Muscle of leg (tissue), 11 donors: ENCODE data around the gene POLR1G. TPM values are rescaled to one million over a fixed set of nuclear protein-coding genes. Genes with fewer than 3 reads are reported as not detected.

Source experiments
- DNase-seq: peaks from one replicate; pipeline ENCODE4 v3.0.0; 2013
- H3K27ac ChIP-seq: one replicate; pipeline ENCODE4 v1.5.1; 2013; ENCODE audit warnings: mild to moderate bottlenecking, low read length, control low read depth
- H3K27me3 ChIP-seq: one replicate; pipeline ENCODE4 v1.6.1; 2013; ENCODE audit warnings: low read length; ENCODE audit not compliant: control insufficient read depth, insufficient read depth
- H3K36me3 ChIP-seq: one replicate; pipeline ENCODE4 v1.6.1; 2013; ENCODE audit warnings: low read length; ENCODE audit not compliant: control insufficient read depth, insufficient read depth
- H3K4me1 ChIP-seq: one replicate; pipeline ENCODE4 v1.6.1; 2013; ENCODE audit warnings: low read length; ENCODE audit not compliant: control insufficient read depth, insufficient read depth
- H3K4me3 ChIP-seq: one replicate; pipeline ENCODE4 v1.5.1; 2013; ENCODE audit warnings: low read length, control low read depth
- H3K9me3 ChIP-seq: replicated peaks from 2 replicates; pipeline ENCODE4 v1.6.1; 2013; ENCODE audit warnings: low read depth, low read length; ENCODE audit not compliant: control insufficient read depth
- WGBS: methylation state at CpG from one replicate; pipeline ENCODE4 v1.1.5; 2013; ENCODE audit warnings: missing lambda C conversion rate; ENCODE audit not compliant: insufficient coverage; 5-methylcytosine and 5-hydroxymethylcytosine counted together
- polyA plus RNA-seq, 8 donors: library from polyadenylated mRNA; unstranded; fragments of 120-200 nt; gene quantifications; one replicate each; pipeline versions ENCODE4 v1.2.1 to v1.2.3, GENCODE V29; 2013; ENCODE audit warnings: inconsistent platforms in 1 of 8, low replicate concordance in 1 of 8; ENCODE audit not compliant: insufficient read length in 8 of 8, insufficient read depth in 1 of 8
- total RNA-seq: library from RNA; stranded (reverse); fragments of 120-200 nt; gene quantifications from one replicate; pipeline ENCODE4 v1.2.4, GENCODE V29; 2013

Gene POLR1G
- total and polyA plus RNA-seq, 9 donors = 4.4 to 8.9 (median 6.8) TPM

DNA sequence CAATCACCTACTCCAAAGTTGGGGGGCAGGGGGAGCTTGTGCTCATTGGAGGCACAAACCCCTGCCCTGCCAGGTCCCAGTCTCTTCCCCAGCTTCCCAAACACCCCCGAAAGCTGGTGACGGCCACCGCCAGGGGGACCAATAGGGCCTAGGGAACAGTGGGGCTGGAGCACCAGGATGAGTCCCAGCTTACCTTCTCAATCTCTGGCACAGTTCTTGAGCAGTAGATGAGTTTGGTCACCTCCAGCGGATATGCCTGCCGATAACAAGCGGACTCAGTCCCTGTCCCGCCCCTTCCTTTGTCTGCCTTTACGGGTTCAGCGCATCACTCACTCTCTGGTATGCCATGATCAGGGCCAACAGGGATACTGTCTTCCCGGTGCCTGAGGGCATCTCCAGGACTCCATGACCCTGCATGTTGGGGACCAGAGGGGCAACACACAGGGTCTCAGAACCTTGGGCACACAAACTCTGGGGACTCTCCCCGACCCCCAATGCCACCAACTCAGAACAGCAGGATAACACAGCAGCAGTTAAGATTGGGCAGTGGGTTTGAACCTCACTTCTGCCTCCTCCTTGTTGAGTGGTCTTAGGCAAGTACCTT lies 37.6 kb upstream of the POLR1G start:
- Histone ChIP-seq H3K36me3 (peaks cover 19% of the 10 kb centered on the region), H3K27ac (no peak overlapping the region), H3K4me1 (peaks cover 8% of the 10 kb centered on the region), H3K9me3 (no peaks in the 10 kb centered on the region), H3K4me3 (no peak overlapping the region), H3K27me3 (no peaks in the 10 kb centered on the region)
- no peak for DNase-seq
- 89% methylated on average over 11 of the region's 11 CpGs for WGBS

- peak; percentile 100 for DNase-seq
- H3K4me3 ChIP-seq = peak within 1 kb of the TSS; percentile 88
- peak within 1 kb of the TSS; percentile 91 for H3K27ac ChIP-seq
- no peaks in the 10 kb centered on the region for H3K27me3 ChIP-seq
- no peaks in the 10 kb centered on the region for H3K9me3 ChIP-seq
- H3K36me3 ChIP-seq = peaks cover 9% of the 10 kb centered on the region
- 2% methylated on average over 39 of the region's 55 CpGs for WGBS
- peaks cover 10% of the 10 kb centered on the region for H3K4me1 ChIP-seq
Observed at GRCh38 chr19:45370410-45371204, 35.8 kb upstream of the POLR1G start, which contains the start of gene ERCC2. Gene ERCC2, minus strand, starts transcription at chr19:45370573. Its CDS starts 33 bp downstream, at chr19:45370540.

- WGBS = 21% methylated on average over 11 of the region's 13 CpGs
- Histone ChIP-seq H3K27ac (no peak overlapping the region), H3K36me3 (no peaks in the 10 kb centered on the region), H3K9me3 (no peaks in the 10 kb centered on the region), H3K4me1 (peaks cover 8% of the 10 kb centered on the region), H3K27me3 (no peaks in the 10 kb centered on the region), H3K4me3 (no peak overlapping the region)
- DNase-seq = peak; percentile 81
Observed at GRCh38 chr19:45376045-45376724, 30.3 kb upstream of the POLR1G start.

- H3K4me3 ChIP-seq = no peak overlapping the region
- DNase-seq = no peak
- WGBS = 73% methylated on average over 1 of the region's 1 CpG
- no peak overlapping the region for H3K27ac ChIP-seq
- H3K9me3 ChIP-seq = no peaks in the 10 kb centered on the region
- peaks cover 6% of the 10 kb centered on the region for H3K4me1 ChIP-seq
- peaks cover 7% of the 10 kb centered on the region for H3K27me3 ChIP-seq
- no peaks in the 10 kb centered on the region for H3K36me3 ChIP-seq
Observed at GRCh38 chr19:45380107-45380506, 26.3 kb upstream of the POLR1G start.

DNA sequence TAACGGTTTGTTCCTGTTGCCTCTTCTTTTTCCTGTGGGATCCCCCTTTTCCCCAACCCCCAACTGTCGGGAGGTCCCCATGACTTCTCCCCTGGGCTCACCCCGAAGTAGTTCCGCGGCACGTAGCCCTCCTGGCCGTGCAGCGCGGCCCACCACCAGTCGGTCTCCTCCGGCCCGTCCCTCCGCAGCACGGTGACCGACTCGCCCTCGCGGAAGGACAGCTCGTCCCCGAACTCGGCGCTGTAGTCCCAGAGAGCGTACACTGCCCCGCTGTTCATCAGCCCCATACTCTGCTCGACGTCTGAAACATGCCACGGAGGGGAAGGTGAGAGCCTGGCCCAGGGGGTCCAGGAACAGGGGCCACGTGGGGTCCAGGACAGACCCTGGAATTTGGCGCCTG lies 24.0 kb upstream of the POLR1G start:
- Histone ChIP-seq H3K9me3 (no peaks in the 10 kb centered on the region), H3K4me3 (no peak overlapping the region)
- no peak for DNase-seq

DNA sequence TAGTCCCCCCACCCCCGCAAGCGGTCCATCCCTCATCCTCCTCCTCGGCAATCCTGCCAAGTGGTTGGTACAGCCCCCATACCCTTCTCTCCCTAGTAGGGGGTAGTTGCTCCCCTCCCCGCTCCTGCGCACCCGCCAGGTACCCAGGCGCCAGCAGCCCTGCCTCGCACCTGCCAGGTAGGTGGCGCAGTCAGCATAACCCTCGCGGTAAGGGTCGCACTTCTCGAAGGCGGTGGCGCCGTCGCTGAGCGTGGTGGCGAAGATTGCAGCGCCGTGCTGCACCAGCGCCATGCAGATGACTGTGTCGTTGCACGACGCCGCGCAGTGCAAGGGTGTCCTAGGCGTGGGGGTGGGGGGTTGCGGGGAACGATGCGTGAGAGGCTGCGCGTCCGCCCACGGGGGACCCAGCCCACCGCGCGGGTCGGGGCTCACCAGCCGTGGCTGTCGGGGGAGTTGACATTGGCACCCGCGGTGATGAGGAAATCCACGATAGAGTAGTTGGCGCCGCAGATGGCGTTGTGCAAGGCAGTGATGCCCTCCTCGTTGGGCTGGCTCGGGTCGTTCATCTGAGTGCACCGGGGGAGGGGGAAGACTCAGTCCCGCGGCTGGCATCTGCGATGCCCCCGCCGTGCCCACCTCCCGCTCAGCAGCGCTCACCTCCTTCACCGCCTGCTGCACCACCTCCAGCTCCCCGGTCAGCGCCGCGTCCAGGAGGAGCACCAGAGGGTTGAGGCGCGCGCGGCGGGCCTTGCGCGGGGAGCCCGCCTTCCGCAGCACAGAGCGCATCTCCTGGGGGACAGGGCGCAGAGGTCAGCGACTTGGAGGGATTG lies 20.8 kb upstream of the POLR1G start:
- no peak overlapping the region for H3K4me3 ChIP-seq
- DNase-seq = no peak
- H3K4me1 ChIP-seq = peaks cover 4% of the 10 kb centered on the region
- H3K27ac ChIP-seq = no peak overlapping the region
- H3K36me3 ChIP-seq = no peaks in the 10 kb centered on the region
- H3K27me3 ChIP-seq = peaks cover 33% of the 10 kb centered on the region
- no peaks in the 10 kb centered on the region for H3K9me3 ChIP-seq
- 4% methylated on average over 64 of the region's 75 CpGs for WGBS

More for the DNA sequence above, 24.0 kb upstream of the POLR1G start:
- H3K36me3 ChIP-seq = no peaks in the 10 kb centered on the region
- H3K27ac ChIP-seq = no peak overlapping the region
- WGBS = 66% methylated on average over 29 of the region's 29 CpGs
- peaks cover 28% of the 10 kb centered on the region for H3K27me3 ChIP-seq
- H3K4me1 ChIP-seq = peaks cover 4% of the 10 kb centered on the region

- no peaks in the 10 kb centered on the region for H3K36me3 ChIP-seq
- no CpG with 5 or more reads among the region's 3 CpGs for WGBS
- no peak overlapping the region for H3K4me3 ChIP-seq
- H3K27me3 ChIP-seq = peaks cover 25% of the 10 kb centered on the region
- H3K4me1 ChIP-seq = no peaks in the 10 kb centered on the region
- H3K9me3 ChIP-seq = no peaks in the 10 kb centered on the region
- DNase-seq = no peak
- H3K27ac ChIP-seq = no peak overlapping the region
Observed at GRCh38 chr19:45391346-45391745, 15.1 kb upstream of the POLR1G start.

DNA sequence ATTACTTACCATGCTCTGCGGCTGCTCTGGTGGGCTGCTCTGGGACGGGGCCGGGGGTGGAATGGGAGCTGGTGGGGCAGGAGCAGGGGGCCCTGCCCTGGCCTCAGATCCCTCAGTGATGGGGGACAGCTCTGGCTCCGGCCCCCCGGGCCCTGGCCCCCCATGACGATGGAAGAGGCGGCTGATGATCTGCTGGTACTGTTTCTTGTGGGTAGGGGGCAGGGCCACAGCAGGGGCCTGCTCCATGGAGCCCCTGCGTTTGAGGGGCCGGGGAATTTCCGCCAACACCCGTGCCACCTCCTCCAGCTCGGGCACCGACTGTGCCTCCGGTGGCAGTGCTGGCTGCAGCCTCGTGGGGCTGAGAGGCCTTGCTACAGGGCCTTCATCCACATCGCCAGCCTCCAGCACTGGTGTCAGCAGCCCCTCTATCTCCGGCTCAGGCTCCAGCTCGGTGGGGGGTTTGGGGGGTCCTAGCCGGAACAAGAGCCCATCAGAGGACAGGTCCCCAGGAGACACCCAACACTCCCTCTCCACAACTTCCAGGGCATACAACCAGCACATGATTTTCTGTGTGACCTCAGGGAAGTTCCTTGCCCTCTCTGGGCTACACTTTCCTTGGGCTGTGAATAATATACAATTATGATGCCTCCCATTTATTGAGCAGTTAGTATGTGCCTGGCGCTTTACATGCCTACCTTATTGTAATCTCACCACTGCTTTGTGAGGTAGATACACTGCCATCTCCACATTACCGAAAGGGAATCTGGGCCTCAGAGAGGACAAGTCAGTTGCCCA lies 14.4 kb upstream of the POLR1G start:
- Histone ChIP-seq H3K4me3 (no peak overlapping the region), H3K36me3 (no peaks in the 10 kb centered on the region)

GRCh38 chr19:45395821-45396617 lies 10.4 kb upstream of the POLR1G start:
- no peaks in the 10 kb centered on the region for H3K36me3 ChIP-seq
- no peaks in the 10 kb centered on the region for H3K9me3 ChIP-seq
- peaks cover 36% of the 10 kb centered on the region for H3K27me3 ChIP-seq
- H3K4me3 ChIP-seq = no peak overlapping the region
- H3K4me1 ChIP-seq = peaks cover 9% of the 10 kb centered on the region
- H3K27ac ChIP-seq = no peak overlapping the region
- WGBS = 9% methylated on average over 38 of the region's 59 CpGs
- DNase-seq = no peak

More for the DNA sequence above, 14.4 kb upstream of the POLR1G start:
- no peak overlapping the region for H3K27ac ChIP-seq
- no peak for DNase-seq
- peaks cover 23% of the 10 kb centered on the region for H3K27me3 ChIP-seq
- no peaks in the 10 kb centered on the region for H3K4me1 ChIP-seq
- no peaks in the 10 kb centered on the region for H3K9me3 ChIP-seq
- 86% methylated on average over 14 of the region's 21 CpGs for WGBS
